CD4-positive, alpha-beta T cell (primary cell): ENCODE results near the gene ASS1. TPM values are rescaled to one million over a fixed set of nuclear protein-coding genes. Genes with fewer than 3 reads are reported as not detected.

Source experiments
- ATAC-seq: fragments of 200-7000 bp; cut with Tn5 transposase; one replicate; pipeline ENCODE4 v1.10.0; 2022; ENCODE audit warnings: mild to moderate bottlenecking; ENCODE audit not compliant: poor library complexity
- CTCF ChIA-PET: fragments of 350-600 bp; sonication (Branson Sonifier 250); formaldehyde crosslinking; loops from one replicate; lab custom pipeline; 2021; ENCODE audit warnings: antibody characterized with exemption, inconsistent platforms; lab: Charles Lee
- POLR2A ChIA-PET: fragments of 350-600 bp; sonication (Branson Sonifier 250); formaldehyde crosslinking; loops from one replicate; lab custom pipeline; 2021; ENCODE audit warnings: antibody characterized with exemption, inconsistent platforms; lab: Charles Lee
- DNase-seq, 14 experiments: peaks; one replicate each; pipeline ENCODE4 v3.0.0-alpha.2; 2013 to 2020; ENCODE audit warnings: mixed read lengths in 2 of 14
- H3K27ac ChIP-seq, 2 donors: one replicate each; pipeline versions ENCODE4 v1.5.1 to v1.7.0; 2013; ENCODE audit warnings: low read length in 2 of 2, low read depth in 1 of 2, mild to moderate bottlenecking in 1 of 2
- H3K27me3 ChIP-seq, 2 experiments: 1 replicate in 1 of 2; 2 replicates in 1 of 2; pipeline versions ENCODE4 v1.6.1 to v1.7.0; 2013; ENCODE audit warnings: low read length in 2 of 2, control low read depth in 1 of 2, mild to moderate bottlenecking in 1 of 2, moderate library complexity in 1 of 2; ENCODE audit not compliant: insufficient read depth in 2 of 2, control insufficient read depth in 1 of 2
- H3K36me3 ChIP-seq: one replicate; pipeline ENCODE4 v1.6.1; 2013; ENCODE audit warnings: low read length, control low read depth; ENCODE audit not compliant: insufficient read depth
- H3K4me1 ChIP-seq: one replicate; pipeline ENCODE4 v1.6.1; 2013; ENCODE audit warnings: low read length, control low read depth; ENCODE audit not compliant: insufficient read depth
- H3K4me3 ChIP-seq: one replicate; pipeline ENCODE4 v1.5.1; 2013; ENCODE audit warnings: mild to moderate bottlenecking, low read length, moderate library complexity
- H3K9me3 ChIP-seq, 2 experiments: 1 replicate in 1 of 2; 2 replicates in 1 of 2; pipeline versions ENCODE4 v1.6.1 to v1.7.0; 2013; ENCODE audit warnings: low read length in 2 of 2, mild to moderate bottlenecking in 2 of 2, control low read depth in 1 of 2, moderate library complexity in 1 of 2; ENCODE audit not compliant: control insufficient read depth in 1 of 2, insufficient read depth in 1 of 2
- H3K27ac Mint-ChIP-seq: one replicate; pipeline ENCODE4 v1.8.0; 2020; ENCODE audit warnings: mixed read lengths
- H3K27me3 Mint-ChIP-seq: one replicate; pipeline ENCODE4 v1.8.0; 2021; ENCODE audit warnings: mixed read lengths
- H3K36me3 Mint-ChIP-seq: one replicate; pipeline ENCODE4 v1.8.0; 2021; ENCODE audit warnings: low read depth, mixed read lengths
- H3K4me1 Mint-ChIP-seq: one replicate; pipeline ENCODE4 v1.8.0; 2021; ENCODE audit warnings: low read depth, mixed read lengths
- H3K4me3 Mint-ChIP-seq: one replicate; pipeline ENCODE4 v1.8.0; 2020; ENCODE audit warnings: mild to moderate bottlenecking, mixed read lengths
- H3K9me3 Mint-ChIP-seq: one replicate; pipeline ENCODE4 v1.8.0; 2020; ENCODE audit warnings: mixed read lengths
- intact Hi-C, 2 experiments: fragments of 100-400 bp; cut with DNase I in 1 of 2; cut with micrococcal nuclease in 1 of 2; formaldehyde crosslinking; loops; one replicate each; pipeline versions ENCODE4 v1.15.1 to v1.9.0; 2023 to 2025; cut with DNase I, micrococcal nuclease
- total RNA-seq, 174 experiments: library from RNA in 2 of 174; stranded (reverse) in 2 of 174; gene quantifications; one replicate each; pipeline ENCODE4 v1.2.3 and lab custom pipeline; 2021 to 2026
- TF ChIP-seq, protein P1 (sequence below): fragments of 200-600 bp; IDR thresholded peaks from one replicate; pipeline ENCODE4 v1.8.0; 2022; ENCODE audit warnings: antibody characterized with exemption, mild to moderate bottlenecking

ASS1 gene
- total RNA-seq, 2 experiments from 2014 or later, result not detected

DNA sequence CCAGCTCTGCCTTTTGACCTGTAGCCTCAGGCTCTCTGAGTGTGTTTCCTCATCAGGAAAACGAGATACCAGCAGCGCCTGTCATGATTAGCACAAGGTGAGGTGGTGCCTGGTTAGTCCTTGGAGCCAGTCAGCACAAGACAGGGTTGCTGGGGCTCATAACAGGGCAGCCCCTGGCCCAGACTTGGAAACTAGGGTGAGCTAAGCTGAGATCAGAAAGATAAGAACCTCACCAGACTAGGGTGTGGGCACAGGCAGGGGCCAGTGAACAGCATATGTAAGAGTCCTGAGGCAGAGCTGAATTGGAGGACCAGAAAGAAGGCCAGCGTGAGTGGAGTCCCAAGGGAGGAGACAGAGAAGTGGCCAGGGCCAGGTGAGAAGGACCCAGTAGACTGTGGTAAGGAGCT is 91.9 kb downstream of the ASS1 start:
- DNase-seq, result no peak
- Mint-ChIP-seq H3K27me3 (peaks cover 63% of the 10 kb centered on the region), H3K4me3 (no peak overlapping the region), H3K4me1 (peaks cover 13% of the 10 kb centered on the region), H3K36me3 (no peaks in the 10 kb centered on the region), H3K27ac (no peak overlapping the region), H3K9me3 (no peaks in the 10 kb centered on the region)
- Histone ChIP-seq H3K4me1 (peaks cover 5% of the 10 kb centered on the region), H3K4me3 (no peak overlapping the region), H3K27ac (no peak overlapping the region), H3K27me3 (peaks cover 38 to 46% of the 10 kb centered on the region in 2 experiments), H3K36me3 (no peaks in the 10 kb centered on the region), H3K9me3 (no peaks in the 10 kb centered on the region)
- CTCF ChIA-PET, result interaction anchor here (0.5 kb wide), 1 partner anchor 15 kb away, joined by 4 read pairs; no protein-coding TSS in a partner anchor
- intact Hi-C loops, result no loop called here
- POLR2A ChIA-PET, result no interaction called here
- ATAC-seq, result no peak
- TF ChIP-seq, protein P1, sequence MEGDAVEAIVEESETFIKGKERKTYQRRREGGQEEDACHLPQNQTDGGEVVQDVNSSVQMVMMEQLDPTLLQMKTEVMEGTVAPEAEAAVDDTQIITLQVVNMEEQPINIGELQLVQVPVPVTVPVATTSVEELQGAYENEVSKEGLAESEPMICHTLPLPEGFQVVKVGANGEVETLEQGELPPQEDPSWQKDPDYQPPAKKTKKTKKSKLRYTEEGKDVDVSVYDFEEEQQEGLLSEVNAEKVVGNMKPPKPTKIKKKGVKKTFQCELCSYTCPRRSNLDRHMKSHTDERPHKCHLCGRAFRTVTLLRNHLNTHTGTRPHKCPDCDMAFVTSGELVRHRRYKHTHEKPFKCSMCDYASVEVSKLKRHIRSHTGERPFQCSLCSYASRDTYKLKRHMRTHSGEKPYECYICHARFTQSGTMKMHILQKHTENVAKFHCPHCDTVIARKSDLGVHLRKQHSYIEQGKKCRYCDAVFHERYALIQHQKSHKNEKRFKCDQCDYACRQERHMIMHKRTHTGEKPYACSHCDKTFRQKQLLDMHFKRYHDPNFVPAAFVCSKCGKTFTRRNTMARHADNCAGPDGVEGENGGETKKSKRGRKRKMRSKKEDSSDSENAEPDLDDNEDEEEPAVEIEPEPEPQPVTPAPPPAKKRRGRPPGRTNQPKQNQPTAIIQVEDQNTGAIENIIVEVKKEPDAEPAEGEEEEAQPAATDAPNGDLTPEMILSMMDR, result no peak

DNA sequence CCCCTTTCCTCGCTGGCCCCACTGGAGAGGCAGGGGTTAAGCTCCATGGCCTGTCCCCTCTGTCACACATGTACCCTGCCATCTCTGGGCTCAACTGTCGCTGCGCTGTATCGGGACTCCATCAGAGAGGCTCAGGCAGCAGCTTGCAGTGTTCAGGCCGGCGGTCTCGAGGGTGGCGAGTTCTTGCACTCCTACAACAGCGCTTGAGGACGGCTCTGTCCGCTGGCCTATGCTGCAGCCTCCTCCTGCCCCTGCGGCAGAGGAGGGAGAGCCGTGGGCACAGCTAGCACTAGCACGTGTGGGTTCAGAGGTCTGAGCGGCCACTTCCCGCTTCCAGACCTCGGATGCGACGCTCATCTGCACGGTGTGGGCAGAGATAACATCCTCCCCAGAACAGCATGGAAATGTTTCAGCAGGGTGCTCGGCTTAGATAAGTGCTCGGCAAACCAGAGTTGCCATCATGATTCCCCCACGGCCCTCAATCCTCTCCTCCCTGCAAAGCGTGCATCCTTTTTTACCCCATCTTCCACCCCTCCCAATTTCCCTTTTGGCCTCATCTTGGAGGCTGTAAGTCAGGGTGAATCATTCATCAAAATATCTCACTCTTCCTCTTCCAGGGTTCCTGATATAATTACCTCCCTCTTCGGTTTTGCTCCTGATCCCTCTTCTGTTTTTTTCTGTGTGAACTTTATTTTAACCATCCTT is 92.7 kb downstream of the ASS1 start:
- POLR2A ChIA-PET, result no interaction called here
- Histone ChIP-seq H3K27ac (no peak overlapping the region), H3K27me3 (peaks cover 43 to 52% of the 10 kb centered on the region in 2 experiments), H3K36me3 (no peaks in the 10 kb centered on the region), H3K4me1 (peaks cover 5% of the 10 kb centered on the region), H3K9me3 (peaks cover 0 to under 1% of the 10 kb centered on the region in 2 experiments), H3K4me3 (no peak overlapping the region)
- intact Hi-C loops, result no loop called here
- TF ChIP-seq, protein P1, result no peak
- ATAC-seq, result no peak
- H3K4me1 Mint-ChIP-seq, result peaks cover 13% of the 10 kb centered on the region
- no peak overlapping the region for H3K4me3 Mint-ChIP-seq
- H3K27ac Mint-ChIP-seq, result no peak overlapping the region
- H3K27me3 Mint-ChIP-seq, result peaks cover 67% of the 10 kb centered on the region
- no peak for DNase-seq
- CTCF ChIA-PET, result no interaction called here
- no peaks in the 10 kb centered on the region for H3K9me3 Mint-ChIP-seq
- no peaks in the 10 kb centered on the region for H3K36me3 Mint-ChIP-seq

DNA sequence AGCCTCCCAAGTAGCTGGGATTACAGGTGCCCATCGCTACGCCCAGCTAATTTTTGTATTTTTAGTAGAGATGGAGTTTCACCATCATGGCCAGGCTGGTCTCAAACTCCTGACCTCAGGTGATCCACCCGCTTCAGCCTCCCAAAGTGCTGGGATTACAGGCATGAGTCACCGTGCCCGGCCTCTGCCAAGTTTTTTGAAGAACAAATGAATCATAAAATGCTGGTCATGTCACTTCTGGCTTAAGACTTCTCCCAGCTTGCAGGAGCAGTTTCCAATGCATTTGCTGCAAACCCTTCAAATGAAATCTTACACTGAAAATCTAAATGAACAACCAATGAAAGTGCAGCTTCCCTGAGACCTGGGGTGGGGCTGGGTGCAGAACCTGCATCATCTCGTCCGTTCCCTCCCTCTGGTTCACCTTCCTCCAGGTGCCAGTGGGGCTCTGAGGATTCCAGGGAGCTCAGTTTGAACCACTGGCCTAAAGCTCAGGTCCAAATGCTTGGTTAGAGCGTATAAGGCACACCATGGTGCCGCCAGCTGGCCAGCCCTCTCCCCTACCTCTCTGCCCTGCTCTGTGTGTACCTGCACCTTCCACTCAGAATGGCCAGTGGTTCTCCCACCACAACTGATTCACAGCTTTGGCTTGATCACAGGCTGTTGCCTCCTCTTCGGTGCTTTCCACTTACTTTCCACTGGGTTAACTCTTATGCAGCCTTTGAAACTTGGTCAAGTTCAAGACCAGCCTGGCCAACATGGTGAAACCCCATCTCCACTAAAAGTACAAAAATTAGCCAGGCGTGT is 94.9 kb downstream of the ASS1 start:
- ChIA-PET POLR2A (no interaction called here), CTCF (interaction anchor here (0.5 kb wide), 1 partner anchor 104 kb away, joined by 3 read pairs; no protein-coding TSS in a partner anchor)
- no peaks in the 10 kb centered on the region for H3K36me3 Mint-ChIP-seq
- H3K4me1 Mint-ChIP-seq, result peaks cover 13% of the 10 kb centered on the region
- ATAC-seq (no peak), DNase-seq (no peak)
- peaks cover 46 to 52% of the 10 kb centered on the region in 2 experiments for H3K27me3 ChIP-seq
- TF ChIP-seq, protein P1, result no peak
- no peak overlapping the region for H3K27ac Mint-ChIP-seq
- H3K4me1 ChIP-seq, result peaks cover 5% of the 10 kb centered on the region
- intact Hi-C loops, result no loop called here
- H3K9me3 ChIP-seq, result peaks cover 0 to 3% of the 10 kb centered on the region in 2 experiments
- no peaks in the 10 kb centered on the region for H3K36me3 ChIP-seq
- no peak overlapping the region for H3K4me3 ChIP-seq
- no peak overlapping the region for H3K4me3 Mint-ChIP-seq
- peaks cover 73% of the 10 kb centered on the region for H3K27me3 Mint-ChIP-seq
- H3K9me3 Mint-ChIP-seq, result no peaks in the 10 kb centered on the region
- H3K27ac ChIP-seq, result no peak overlapping the region
